HFF-Myc (cell line): ENCODE measurements around the gene IQCC.

Experiments
- DNase-seq: peaks from one replicate; pipeline ENCODE4 v3.0.0-alpha.2; 2011; ENCODE audit warnings: low read depth; ENCODE audit errors: extremely low read depth
- H3K4me3 ChIP-seq: replicated peaks from 2 replicates; pipeline ENCODE4 v1.5.1; 2011; ENCODE audit warnings: low read depth, mild to moderate bottlenecking, control low read depth, low read length
- TF ChIP-seq, protein P1 (sequence below): IDR thresholded peaks from 2 replicates; pipeline ENCODE4 v1.5.1; 2012; ENCODE audit warnings: mild to moderate bottlenecking, low read depth, low read length, control low read depth; ENCODE audit errors: missing control alignments

Gene IQCC

DNA sequence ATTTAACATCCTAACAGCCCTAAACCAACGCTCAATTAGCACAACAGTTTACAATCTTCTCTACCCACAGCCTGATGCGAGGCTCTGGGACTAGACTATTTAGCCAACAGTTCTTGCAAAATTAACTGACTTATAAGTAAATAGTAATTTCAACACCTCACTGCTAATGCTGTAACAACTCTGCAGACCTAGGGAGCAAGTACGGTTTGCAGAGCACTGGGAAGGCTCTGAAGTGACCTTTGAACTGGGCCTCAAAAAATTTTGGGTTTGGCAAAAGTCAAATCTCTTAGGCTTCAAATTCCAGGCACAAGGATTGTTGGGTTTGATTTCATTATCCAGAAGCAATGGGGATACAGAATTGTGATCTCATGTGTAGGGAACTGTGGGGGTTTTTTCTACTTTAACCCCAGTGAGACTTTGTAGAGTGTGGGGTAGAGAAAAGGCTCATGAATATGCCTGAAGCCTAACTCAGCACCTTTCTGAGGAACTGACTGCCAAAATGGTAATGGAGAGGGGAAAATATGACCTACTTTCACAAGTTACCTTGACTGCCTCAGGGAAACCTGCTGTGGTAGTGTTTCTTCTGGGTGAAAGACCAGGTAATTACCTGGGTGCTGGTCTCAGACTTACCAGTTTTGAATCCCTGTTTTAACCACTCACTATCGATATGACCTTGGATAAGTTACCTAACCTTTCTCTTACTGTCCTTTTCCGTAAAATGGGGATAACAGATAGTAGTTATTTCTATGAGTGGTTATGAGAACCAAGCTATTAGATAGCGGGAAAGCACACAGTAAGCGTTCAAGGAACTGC, 26.9 kb upstream of the IQCC start:
- TF ChIP-seq, protein P1, sequence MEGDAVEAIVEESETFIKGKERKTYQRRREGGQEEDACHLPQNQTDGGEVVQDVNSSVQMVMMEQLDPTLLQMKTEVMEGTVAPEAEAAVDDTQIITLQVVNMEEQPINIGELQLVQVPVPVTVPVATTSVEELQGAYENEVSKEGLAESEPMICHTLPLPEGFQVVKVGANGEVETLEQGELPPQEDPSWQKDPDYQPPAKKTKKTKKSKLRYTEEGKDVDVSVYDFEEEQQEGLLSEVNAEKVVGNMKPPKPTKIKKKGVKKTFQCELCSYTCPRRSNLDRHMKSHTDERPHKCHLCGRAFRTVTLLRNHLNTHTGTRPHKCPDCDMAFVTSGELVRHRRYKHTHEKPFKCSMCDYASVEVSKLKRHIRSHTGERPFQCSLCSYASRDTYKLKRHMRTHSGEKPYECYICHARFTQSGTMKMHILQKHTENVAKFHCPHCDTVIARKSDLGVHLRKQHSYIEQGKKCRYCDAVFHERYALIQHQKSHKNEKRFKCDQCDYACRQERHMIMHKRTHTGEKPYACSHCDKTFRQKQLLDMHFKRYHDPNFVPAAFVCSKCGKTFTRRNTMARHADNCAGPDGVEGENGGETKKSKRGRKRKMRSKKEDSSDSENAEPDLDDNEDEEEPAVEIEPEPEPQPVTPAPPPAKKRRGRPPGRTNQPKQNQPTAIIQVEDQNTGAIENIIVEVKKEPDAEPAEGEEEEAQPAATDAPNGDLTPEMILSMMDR = no peak
- H3K4me3 ChIP-seq = 0 out of 2 replicates have a peak overlapping the region, but pooled peaks have one; percentile 86
- DNase-seq = no peak

DNA sequence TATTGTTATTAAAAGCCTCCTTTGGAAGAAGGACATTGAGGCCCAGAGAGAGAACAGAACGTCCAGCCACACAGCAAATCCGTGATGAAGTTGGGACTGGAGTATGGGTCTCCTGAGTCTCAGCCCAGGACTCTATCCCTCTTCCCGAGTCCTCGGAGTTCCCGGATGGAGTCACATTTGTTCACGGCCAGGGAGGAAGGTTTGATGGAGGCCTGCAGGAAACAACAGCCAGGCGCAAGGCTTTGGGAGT, 26.4 kb upstream of the IQCC start:
- peak overlapping the region; percentile 86 for H3K4me3 ChIP-seq
- no peak for DNase-seq
- TF ChIP-seq, protein P1 = no peak

DNA sequence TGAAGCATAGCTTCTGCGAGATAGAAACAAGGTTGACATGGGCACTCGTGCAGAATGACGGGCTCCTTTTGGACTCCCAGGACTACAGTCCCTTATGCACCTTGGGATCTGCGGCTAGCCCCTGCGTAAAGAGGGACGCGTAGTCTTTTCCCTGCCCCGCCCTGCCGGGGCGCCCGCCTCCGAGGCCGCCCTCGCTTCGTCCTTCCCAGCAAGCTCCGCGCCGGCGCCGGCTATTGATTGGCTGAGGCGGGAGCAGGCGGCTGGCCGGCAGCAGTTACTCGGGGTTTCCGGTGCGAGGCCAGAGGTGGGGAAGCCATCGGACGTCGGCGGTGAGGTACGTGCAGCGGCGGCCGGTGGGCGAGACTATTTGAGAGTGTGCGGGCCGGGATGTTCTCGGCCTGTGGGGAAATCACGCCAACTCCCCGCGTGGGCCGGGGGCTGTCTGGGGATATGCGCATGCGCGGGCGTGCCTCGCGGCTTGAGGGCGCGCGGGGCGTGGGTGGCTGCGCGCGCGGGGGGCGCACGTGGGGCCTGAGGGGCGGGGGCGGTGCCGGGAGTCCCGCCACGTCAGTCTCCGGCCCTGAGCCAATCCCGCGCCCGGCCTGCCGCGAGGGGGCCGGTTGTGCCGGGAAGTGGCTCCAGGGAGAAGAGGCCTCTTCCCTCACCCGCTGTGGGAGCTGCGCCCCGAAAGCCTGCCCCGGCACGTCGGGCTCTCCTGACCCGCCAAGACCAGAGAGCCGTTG, 25.9 kb upstream of the IQCC start, which contains the start of gene TXLNA:
Gene TXLNA, plus strand, starts transcription at position 233 of the 743 bp plus-strand sequence. CDS start 671 bp downstream, outside the sequence.
- TF ChIP-seq, protein P1 = peak; percentile 6

DNA sequence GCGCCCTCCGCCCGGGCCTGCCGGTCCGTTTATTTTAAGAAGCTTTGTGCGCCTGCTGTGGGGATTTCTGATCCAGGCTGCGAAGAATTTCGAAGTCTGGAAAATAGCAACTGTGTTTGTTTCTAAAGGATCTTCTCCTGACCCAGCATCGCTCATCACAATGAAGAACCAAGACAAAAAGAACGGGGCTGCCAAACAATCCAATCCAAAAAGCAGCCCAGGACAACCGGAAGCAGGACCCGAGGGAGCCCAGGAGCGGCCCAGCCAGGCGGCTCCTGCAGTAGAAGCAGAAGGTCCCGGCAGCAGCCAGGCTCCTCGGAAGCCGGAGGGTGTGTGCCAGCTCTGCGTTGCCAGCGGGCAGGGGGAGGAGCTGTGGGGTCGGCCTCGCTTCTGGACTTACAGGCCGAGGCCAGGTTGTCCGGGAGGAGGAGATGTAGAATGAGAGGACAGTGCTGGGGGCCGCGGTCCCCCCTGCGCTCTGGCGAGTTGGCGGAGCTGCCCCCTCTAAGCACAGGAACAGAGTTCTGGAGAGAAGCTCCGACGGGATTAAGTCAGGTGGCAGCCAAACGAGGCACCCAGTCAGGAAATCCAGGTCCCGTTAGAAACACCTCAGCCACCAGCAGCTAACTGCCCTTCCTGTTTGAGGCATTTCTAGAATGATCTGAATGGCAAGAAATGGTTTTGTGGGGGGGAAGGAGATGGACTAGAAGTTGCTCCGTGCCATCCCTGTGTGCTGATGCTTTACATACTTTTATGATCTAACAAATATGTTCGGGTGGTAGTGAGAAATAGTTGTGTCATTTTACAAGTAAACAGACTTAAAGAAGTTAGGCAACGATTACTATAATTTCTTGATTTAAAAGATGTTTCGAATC, 25.0 kb upstream of the IQCC start:
- TF ChIP-seq, protein P1 = no peak
- H3K4me3 ChIP-seq = peak overlapping the region; percentile 86
- no peak for DNase-seq

More for the DNA sequence above, 25.9 kb upstream of the IQCC start, which contains the start of gene TXLNA:
- DNase-seq = no peak
- peak within 1 kb of the TSS; percentile 86 for H3K4me3 ChIP-seq

DNA sequence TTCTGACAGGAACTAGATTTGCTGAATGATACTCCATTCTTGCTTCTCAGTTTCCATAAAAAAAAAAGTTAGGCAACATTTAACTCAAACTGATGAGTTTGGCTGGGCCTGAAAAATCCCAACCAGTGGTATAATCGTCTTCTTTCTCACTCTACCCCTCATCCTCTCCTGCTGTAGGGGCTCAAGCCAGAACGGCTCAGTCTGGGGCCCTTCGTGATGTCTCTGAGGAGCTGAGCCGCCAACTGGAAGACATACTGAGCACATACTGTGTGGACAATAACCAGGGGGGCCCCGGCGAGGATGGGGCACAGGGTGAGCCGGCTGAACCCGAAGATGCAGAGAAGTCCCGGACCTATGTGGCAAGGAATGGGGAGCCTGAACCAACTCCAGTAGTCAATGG, 24.4 kb upstream of the IQCC start:
- H3K4me3 ChIP-seq = peak overlapping the region; percentile 86
- TF ChIP-seq, protein P1 = no peak

DNA sequence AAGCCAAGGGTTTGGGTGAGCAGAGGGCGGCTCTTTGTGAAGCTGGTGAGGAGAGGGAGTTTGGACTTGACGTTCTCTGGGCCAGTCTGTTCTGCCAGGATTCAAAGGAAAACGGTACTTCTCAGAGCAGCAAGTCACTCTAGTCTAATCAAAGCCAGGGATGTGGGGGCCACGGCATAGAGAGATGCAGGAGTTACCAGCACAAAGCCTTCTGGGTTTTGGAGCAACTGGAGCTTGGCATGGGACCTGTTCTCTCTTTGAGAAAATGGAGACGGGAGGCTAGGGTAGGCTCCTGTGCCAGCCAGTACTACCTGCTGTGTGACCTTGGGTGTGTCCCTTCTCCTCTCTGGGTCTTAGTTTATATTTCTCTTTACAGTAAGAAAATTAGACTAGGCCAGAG, 23.9 kb upstream of the IQCC start:
- peak overlapping the region; percentile 86 for H3K4me3 ChIP-seq
- TF ChIP-seq, protein P1 = no peak
- no peak for DNase-seq

More for the DNA sequence above, 24.4 kb upstream of the IQCC start:
- DNase-seq = no peak
